Activated gamma-delta T cell treated with anti-CD3 and anti-CD28 coated beads, Interleukin-2, amount 50 U/mL, for 16 hours (primary cell): ENCODE results near the gene CHGA.

ENCODE experiments used
- DNase-seq: peaks from one replicate; pipeline ENCODE4 v3.0.0-alpha.2; 2020; ENCODE audit warnings: low read depth

Gene CHGA

GRCh38 chr14:92944976-92945375 is 22.0 kb downstream of the CHGA start:
- DNase-seq = no peak

GRCh38 chr14:92945544-92945943 is 22.6 kb downstream of the CHGA start:
- no peak for DNase-seq

GRCh38 chr14:92945959-92946846 is 23.3 kb downstream of the CHGA start:
- no peak for DNase-seq

GRCh38 chr14:92946847-92947545 is 24.0 kb downstream of the CHGA start:
- no peak for DNase-seq

GRCh38 chr14:92948647-92949046 is 25.7 kb downstream of the CHGA start:
- no peak for DNase-seq

DNA sequence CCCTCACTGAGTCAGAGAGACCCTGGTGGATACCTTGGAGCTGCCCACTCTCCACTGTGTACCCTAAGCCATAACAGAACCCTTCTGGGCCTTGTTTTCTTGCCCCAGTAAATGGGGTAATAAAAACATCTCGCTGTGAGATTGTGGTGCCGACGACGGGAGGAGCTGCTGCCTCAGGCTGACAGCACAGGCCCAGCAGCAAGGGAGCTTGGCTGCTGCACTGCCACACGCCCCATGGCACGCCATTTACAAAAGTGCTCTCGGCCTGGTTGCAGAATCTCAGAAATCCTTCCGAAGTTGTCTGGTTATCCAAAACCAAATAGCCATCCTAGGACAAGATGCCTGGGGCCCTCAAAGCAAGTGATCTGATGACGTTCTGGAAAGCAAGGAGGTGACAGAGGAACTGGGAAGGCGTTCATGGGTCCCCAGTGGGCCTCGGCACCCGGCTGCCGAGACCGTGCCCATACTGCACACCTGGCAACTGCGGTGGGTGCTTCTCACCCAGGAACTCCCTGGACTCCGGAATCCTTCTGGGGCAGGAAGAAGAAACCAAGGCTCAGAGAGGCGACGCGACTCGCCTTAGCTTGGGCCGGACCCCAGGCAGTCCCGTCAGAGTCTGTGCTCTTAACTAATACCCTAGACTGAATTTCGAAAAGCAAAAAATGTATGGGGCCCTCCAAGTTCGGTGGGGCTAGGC is 26.7 kb downstream of the CHGA start:
- DNase-seq = no peak

GRCh38 chr14:92950193-92950540 is 27.2 kb downstream of the CHGA start:
- no peak for DNase-seq

GRCh38 chr14:92950773-92951172 is 27.8 kb downstream of the CHGA start:
- no peak for DNase-seq

GRCh38 chr14:92951261-92951660 is 28.3 kb downstream of the CHGA start:
- no peak for DNase-seq

DNA sequence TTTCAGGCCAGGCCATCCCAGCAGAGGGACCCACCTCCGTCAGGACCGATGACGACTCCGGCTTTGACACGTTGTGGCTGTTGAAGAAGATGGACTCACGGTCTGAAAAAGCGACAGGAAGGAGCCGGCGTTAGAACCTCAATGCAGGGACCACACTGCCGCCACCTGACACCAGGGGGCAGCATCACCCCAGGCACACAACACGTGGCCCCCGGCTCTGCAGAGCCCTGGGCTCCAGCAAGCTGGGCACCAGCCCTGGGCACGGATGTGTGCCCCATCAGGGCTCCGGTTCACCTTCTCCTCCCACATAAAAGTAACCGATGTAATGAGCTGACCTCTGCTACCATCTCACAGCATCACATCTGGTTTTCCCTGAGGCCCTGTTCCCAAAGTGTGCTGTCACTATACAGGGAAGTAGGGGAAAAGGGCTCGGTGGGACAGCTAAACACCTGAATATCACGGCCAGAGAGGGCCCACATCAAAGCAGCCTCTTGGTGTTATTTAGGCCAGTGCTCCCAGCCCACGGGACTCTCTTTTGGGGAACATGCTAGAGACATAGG is 29.0 kb downstream of the CHGA start:
- peak; percentile 78 for DNase-seq

- no peak for DNase-seq
Observed at GRCh38 chr14:92952481-92953298, 29.7 kb downstream of the CHGA start.

GRCh38 chr14:92953526-92953925 is 30.6 kb downstream of the CHGA start:
- no peak for DNase-seq

DNA sequence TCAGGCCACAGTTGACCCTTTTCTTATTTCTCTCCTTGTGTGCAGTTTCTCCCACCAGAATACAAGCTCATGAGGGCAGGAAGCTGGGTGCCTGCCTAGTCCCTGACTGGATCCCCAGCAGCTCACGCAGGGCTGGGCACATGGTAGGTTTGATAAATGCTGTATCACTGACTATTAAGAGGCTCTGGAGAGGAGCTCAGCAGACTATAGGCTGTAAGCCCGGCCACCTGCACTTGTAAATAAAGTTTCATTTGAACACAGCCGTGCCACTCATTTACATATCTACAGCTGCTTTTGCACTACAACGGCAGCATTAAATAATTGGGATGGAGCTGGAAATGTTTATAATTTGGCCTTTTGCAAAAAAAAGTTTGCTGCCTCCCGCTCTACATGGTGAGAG is 32.0 kb downstream of the CHGA start:
- no peak for DNase-seq

DNA sequence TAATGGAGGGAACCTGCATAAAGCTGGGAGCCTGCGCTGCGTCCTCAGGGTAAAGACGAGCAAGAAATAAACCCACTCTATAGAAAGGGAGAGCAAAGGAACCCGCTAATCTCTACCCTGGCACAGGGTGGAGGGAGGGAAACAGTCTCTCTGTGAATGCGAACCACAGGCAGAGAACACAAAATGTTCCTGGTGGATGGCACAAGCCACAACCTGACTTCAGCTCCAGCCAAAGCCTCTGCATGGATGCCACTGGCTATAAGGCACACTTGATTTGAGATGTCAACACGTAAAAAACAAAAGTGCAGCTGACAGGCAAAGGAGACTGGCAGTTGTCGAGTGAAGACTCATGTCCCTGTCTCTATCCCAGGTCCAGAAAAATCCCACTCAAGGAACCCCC is 32.4 kb downstream of the CHGA start:
- DNase-seq = no peak

- no peak for DNase-seq
Observed at GRCh38 chr14:92956961-92957360, 34.0 kb downstream of the CHGA start.

- DNase-seq = no peak
Observed at GRCh38 chr14:92958373-92959188, 35.6 kb downstream of the CHGA start.

- no peak for DNase-seq
Observed at GRCh38 chr14:92959189-92959531, 36.2 kb downstream of the CHGA start.

- DNase-seq = no peak
Observed at GRCh38 chr14:92959761-92960680, 37.1 kb downstream of the CHGA start.

DNA sequence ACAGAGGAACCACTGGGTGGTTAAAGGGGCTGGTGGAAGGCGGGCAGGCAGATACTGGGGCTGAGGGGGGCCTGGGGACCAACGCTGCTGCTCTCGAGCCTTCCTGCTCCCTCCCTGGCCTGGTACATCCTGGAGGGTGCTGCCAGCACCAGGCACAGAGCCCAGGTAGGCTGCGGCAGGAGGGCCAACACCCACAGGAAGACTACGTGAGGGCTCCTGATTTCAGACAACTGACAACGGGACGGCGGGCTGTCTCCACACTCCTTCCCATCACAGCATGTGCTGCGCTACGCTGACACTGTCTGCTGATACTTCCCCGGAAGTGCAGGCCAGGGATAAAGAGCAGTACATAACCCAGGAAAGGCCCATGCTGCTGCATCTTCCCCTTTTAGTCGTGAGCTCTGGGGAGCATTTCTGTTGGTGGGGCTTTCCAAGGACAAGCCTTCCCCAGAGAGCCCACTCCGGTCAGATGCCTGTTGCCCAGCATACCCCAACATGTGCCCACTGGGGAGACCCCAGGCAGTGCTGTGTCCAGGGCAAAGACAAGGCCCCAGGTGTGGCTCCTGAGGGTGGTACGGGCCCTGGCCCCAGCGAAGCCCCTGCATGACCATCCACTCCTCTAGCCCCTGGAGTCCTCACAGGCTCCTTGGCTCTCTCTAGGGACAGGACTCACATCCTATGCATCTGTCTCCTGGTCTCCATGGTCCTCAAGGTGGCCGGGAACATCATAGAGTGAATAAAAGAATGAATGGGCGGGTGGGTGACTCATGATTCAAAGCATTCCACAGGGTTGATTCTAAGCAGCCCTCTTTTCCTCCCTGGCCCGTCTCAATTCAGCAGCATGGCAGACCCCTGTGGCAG is 38.0 kb downstream of the CHGA start:
- DNase-seq = no peak
